SK-N-SH treated with all-trans-retinoic acid at 6 μM for 48 hours (cell line): Measurements from ENCODE around the gene PRKCB.

Experiments
- ATAC-seq: fragments of 200-7000 bp; cut with Tn5 transposase; 3 replicates; pipeline ENCODE4 v1.9.1; 2020; ENCODE audit warnings: mild to moderate bottlenecking, moderate library complexity
- ESRRG ChIP-seq: fragments of 250-450 bp; sonication (Bioruptor Pico); IDR thresholded peaks from 2 replicates; pipeline ENCODE4 v1.6.1; 2021; ENCODE audit warnings: mild to moderate bottlenecking
- GLIS3 ChIP-seq: fragments of 250-450 bp; sonication (Bioruptor Pico); IDR thresholded peaks from 2 replicates; pipeline ENCODE4 v1.5.0; 2020; ENCODE audit warnings: mild to moderate bottlenecking, moderate library complexity
- ISL1 ChIP-seq: fragments of 250-450 bp; sonication (Bioruptor Pico); IDR thresholded peaks from 2 replicates; pipeline ENCODE4 v2.1.2; 2022; ENCODE audit warnings: mild to moderate bottlenecking, moderate library complexity
- OSR1 ChIP-seq: fragments of 250-450 bp; sonication (Bioruptor Pico); IDR thresholded peaks from 2 replicates; pipeline ENCODE4 v1.8.0; 2022; ENCODE audit warnings: moderate library complexity, mild to moderate bottlenecking, inconsistent platforms
- RARB ChIP-seq: fragments of 250-450 bp; sonication (Bioruptor Pico); IDR thresholded peaks from 2 replicates; pipeline ENCODE4 v1.8.0; 2021; ENCODE audit warnings: mild to moderate bottlenecking, moderate library complexity
- ZC3H10 ChIP-seq: fragments of 250-450 bp; sonication (Bioruptor Pico); IDR thresholded peaks from 2 replicates; pipeline ENCODE4 v1.5.1; 2021; ENCODE audit warnings: mild to moderate bottlenecking, moderate library complexity
- ZFP3 ChIP-seq: fragments of 250-450 bp; sonication (Bioruptor Pico); IDR thresholded peaks from 2 replicates; pipeline ENCODE4 v1.5.0; 2020; ENCODE audit warnings: mild to moderate bottlenecking, moderate library complexity
- ZNF565 ChIP-seq: fragments of 450-650 bp; formaldehyde crosslinking; conservative IDR thresholded peaks from 2 replicates; pipeline ENCODE4 v1.5.0; 2020; ENCODE audit warnings: low read depth, mild to moderate bottlenecking, moderate library complexity
- ZNF70 ChIP-seq: fragments of 450-650 bp; formaldehyde crosslinking; IDR thresholded peaks from 2 replicates; pipeline ENCODE4 v1.5.0; 2020; ENCODE audit warnings: mild to moderate bottlenecking, moderate library complexity
- ZNF8 ChIP-seq: fragments of 450-650 bp; formaldehyde crosslinking; IDR thresholded peaks from 2 replicates; pipeline ENCODE4 v1.5.0; 2020; ENCODE audit warnings: mild to moderate bottlenecking, moderate library complexity
- TF ChIP-seq, protein P1 (sequence below): fragments of 250-450 bp; sonication (Bioruptor Pico); IDR thresholded peaks from 2 replicates; pipeline ENCODE4 v1.5.0; 2020; ENCODE audit warnings: mild to moderate bottlenecking, moderate library complexity
- TF ChIP-seq, protein P2 (sequence below): fragments of 250-450 bp; sonication (Bioruptor Pico); IDR thresholded peaks from 2 replicates; pipeline ENCODE4 v1.8.0; 2021; ENCODE audit warnings: low read depth, mild to moderate bottlenecking, moderate library complexity, borderline replicate concordance
- TF ChIP-seq, protein P3 (sequence below): fragments of 250-450 bp; sonication (Bioruptor Pico); IDR thresholded peaks from 2 replicates; pipeline ENCODE4 v1.5.1; 2021; ENCODE audit warnings: mild to moderate bottlenecking, moderate library complexity
- TF ChIP-seq, protein P4 (sequence below): fragments of 250-450 bp; sonication (Bioruptor Pico); IDR thresholded peaks from 2 replicates; pipeline ENCODE4 v1.5.1; 2020; ENCODE audit warnings: low read depth, mild to moderate bottlenecking, moderate library complexity
- TF ChIP-seq, protein P5 (sequence below): fragments of 250-450 bp; sonication (Bioruptor Pico); IDR thresholded peaks from 2 replicates; pipeline ENCODE4 v1.8.0; 2020; ENCODE audit warnings: mild to moderate bottlenecking, moderate library complexity, borderline replicate concordance

PRKCB gene

DNA sequence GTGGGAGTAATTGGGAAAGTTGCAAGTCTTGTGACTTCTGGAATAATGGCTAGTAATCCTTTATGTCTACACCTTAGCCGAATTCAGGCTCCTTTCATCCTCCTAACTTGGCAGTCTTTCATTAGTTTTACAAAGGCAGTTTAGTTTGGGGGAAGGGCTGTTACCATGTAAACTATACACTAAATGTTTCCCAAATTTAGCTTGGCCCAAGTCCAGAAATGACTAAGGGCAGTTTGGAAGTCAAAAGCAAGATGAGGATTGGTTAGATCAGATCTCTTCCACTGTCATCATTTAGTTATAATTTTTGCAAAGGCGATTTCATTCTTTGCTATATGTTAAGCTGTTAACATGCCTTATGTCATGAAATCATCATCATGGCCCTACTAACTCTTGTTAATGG is 304.9 kb downstream of the PRKCB start (continued):
- TF ChIP-seq, protein P1, sequence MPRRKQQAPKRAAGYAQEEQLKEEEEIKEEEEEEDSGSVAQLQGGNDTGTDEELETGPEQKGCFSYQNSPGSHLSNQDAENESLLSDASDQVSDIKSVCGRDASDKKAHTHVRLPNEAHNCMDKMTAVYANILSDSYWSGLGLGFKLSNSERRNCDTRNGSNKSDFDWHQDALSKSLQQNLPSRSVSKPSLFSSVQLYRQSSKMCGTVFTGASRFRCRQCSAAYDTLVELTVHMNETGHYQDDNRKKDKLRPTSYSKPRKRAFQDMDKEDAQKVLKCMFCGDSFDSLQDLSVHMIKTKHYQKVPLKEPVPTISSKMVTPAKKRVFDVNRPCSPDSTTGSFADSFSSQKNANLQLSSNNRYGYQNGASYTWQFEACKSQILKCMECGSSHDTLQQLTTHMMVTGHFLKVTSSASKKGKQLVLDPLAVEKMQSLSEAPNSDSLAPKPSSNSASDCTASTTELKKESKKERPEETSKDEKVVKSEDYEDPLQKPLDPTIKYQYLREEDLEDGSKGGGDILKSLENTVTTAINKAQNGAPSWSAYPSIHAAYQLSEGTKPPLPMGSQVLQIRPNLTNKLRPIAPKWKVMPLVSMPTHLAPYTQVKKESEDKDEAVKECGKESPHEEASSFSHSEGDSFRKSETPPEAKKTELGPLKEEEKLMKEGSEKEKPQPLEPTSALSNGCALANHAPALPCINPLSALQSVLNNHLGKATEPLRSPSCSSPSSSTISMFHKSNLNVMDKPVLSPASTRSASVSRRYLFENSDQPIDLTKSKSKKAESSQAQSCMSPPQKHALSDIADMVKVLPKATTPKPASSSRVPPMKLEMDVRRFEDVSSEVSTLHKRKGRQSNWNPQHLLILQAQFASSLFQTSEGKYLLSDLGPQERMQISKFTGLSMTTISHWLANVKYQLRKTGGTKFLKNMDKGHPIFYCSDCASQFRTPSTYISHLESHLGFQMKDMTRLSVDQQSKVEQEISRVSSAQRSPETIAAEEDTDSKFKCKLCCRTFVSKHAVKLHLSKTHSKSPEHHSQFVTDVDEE (CRISPR knock-in tag): no peak
- TF ChIP-seq ZNF565 (CRISPR knock-in tag): no peak

DNA sequence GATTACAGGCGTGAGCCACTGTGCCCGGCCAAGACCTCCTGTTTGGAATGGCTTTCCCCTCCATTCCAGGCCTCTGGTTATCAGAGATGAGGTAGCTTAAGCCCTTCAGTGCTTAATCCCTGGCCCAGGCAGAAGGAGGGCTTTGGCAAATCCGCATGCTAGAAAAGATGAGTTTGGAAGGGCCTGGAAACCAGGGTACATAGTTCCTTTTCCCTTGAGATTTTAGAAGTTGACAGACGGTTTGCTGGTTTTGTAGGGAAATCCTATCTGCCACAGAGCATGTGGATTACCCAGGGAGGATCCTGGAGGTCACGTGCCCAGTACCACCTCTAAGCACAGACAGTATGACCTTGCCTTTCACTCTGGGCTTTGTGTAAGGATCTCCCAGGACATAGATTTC is 305.7 kb downstream of the PRKCB start:
- TF ChIP-seq, protein P2, sequence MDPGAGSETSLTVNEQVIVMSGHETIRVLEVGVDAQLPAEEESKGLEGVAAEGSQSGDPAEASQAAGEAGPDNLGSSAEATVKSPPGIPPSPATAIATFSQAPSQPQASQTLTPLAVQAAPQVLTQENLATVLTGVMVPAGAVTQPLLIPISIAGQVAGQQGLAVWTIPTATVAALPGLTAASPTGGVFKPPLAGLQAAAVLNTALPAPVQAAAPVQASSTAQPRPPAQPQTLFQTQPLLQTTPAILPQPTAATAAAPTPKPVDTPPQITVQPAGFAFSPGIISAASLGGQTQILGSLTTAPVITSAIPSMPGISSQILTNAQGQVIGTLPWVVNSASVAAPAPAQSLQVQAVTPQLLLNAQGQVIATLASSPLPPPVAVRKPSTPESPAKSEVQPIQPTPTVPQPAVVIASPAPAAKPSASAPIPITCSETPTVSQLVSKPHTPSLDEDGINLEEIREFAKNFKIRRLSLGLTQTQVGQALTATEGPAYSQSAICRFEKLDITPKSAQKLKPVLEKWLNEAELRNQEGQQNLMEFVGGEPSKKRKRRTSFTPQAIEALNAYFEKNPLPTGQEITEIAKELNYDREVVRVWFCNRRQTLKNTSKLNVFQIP: no peak
- no peak for TF ChIP-seq ESRRG (CRISPR knock-in tag)
- TF ChIP-seq, protein P1 (CRISPR knock-in tag): no peak
- TF ChIP-seq, protein P3, sequence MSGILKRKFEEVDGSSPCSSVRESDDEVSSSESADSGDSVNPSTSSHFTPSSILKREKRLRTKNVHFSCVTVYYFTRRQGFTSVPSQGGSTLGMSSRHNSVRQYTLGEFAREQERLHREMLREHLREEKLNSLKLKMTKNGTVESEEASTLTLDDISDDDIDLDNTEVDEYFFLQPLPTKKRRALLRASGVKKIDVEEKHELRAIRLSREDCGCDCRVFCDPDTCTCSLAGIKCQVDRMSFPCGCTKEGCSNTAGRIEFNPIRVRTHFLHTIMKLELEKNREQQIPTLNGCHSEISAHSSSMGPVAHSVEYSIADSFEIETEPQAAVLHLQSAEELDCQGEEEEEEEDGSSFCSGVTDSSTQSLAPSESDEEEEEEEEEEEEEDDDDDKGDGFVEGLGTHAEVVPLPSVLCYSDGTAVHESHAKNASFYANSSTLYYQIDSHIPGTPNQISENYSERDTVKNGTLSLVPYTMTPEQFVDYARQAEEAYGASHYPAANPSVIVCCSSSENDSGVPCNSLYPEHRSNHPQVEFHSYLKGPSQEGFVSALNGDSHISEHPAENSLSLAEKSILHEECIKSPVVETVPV (CRISPR knock-in tag): no peak
- TF ChIP-seq GLIS3 (CRISPR knock-in tag): no peak
- TF ChIP-seq, protein P4, sequence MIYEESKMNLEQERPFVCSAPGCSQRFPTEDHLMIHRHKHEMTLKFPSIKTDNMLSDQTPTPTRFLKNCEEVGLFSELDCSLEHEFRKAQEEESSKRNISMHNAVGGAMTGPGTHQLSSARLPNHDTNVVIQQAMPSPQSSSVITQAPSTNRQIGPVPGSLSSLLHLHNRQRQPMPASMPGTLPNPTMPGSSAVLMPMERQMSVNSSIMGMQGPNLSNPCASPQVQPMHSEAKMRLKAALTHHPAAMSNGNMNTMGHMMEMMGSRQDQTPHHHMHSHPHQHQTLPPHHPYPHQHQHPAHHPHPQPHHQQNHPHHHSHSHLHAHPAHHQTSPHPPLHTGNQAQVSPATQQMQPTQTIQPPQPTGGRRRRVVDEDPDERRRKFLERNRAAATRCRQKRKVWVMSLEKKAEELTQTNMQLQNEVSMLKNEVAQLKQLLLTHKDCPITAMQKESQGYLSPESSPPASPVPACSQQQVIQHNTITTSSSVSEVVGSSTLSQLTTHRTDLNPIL (CRISPR knock-in tag): no peak
- no peak for TF ChIP-seq RARB (CRISPR knock-in tag)
- TF ChIP-seq ZNF8 (CRISPR knock-in tag): no peak
- no peak for TF ChIP-seq ISL1
- TF ChIP-seq ZNF70 (CRISPR knock-in tag): no peak
- TF ChIP-seq, protein P5, sequence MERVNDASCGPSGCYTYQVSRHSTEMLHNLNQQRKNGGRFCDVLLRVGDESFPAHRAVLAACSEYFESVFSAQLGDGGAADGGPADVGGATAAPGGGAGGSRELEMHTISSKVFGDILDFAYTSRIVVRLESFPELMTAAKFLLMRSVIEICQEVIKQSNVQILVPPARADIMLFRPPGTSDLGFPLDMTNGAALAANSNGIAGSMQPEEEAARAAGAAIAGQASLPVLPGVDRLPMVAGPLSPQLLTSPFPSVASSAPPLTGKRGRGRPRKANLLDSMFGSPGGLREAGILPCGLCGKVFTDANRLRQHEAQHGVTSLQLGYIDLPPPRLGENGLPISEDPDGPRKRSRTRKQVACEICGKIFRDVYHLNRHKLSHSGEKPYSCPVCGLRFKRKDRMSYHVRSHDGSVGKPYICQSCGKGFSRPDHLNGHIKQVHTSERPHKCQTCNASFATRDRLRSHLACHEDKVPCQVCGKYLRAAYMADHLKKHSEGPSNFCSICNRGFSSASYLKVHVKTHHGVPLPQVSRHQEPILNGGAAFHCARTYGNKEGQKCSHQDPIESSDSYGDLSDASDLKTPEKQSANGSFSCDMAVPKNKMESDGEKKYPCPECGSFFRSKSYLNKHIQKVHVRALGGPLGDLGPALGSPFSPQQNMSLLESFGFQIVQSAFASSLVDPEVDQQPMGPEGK: no peak
- TF ChIP-seq ZC3H10 (CRISPR knock-in tag): no peak
- no peak for ATAC-seq

DNA sequence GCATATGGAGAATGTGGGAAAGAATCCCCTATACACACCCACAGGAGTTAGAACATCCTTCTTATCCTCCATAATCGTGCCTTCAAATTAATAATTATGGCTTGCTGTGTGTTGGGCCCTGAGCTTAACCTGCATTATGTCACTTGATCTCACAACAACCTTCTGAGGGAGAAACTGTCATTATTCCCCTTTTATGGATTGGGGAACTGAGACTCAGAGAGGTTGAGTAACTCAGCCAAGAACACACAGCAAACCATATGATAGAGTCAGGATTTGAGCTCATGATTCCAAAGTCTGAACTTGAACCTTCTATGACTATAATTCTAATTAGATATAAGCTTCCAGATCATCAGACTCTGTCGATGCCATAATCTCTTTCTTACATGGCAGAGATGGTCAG is 306.1 kb downstream of the PRKCB start:
- no peak for ATAC-seq

DNA sequence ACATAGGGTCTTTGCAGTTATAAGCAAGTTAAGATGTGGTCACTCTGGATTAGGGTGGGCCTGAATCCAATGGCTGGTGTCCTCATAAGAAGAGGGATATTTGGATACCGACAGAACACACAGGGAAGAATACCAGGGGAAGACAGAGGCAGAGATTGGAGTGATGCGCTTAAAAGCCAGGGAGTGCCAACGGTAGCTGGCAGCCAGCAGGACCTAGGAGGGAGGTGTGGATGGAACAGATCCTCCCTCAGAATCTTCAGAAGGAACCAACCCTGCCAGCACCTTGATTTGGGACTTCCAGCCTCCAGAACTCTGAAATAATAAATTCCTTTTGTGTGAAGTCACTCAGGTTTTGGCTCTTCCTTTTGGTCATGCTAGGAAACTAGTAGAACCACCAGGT is 310.1 kb downstream of the PRKCB start:
- ATAC-seq: no peak
- TF ChIP-seq OSR1 (CRISPR knock-in tag): no peak
- TF ChIP-seq, all 23 proteins: peak for 0

More for the DNA sequence above, 306.1 kb downstream of the PRKCB start:
- TF ChIP-seq ZFP3: no peak
